OCI-LY7 (cell line): ENCODE data around the gene NSD1. TPM values are rescaled to one million over a fixed set of nuclear protein-coding genes. Genes with fewer than 3 reads are reported as not detected.

Experiments
- BruUV-seq: library from RNA; stranded (reverse); fragments of 400-500 nt; replicated peaks from 2 replicates; lab custom pipeline; 2021; lab: Mats Ljungman, UMichigan
- CTCF ChIA-PET: fragments of 300-600 bp; sonication (Branson Sonifier 250); formaldehyde crosslinking; loops from one replicate; lab custom pipeline; 2022; ENCODE audit warnings: antibody characterized with exemption; ENCODE audit not compliant: unreplicated experiment; lab: Charles Lee
- POLR2A ChIA-PET: fragments of 300-600 bp; sonication (Branson Sonifier 250); formaldehyde crosslinking; loops from one replicate; lab custom pipeline; 2022; ENCODE audit warnings: antibody characterized with exemption; lab: Charles Lee
- DNase-seq: peaks from one replicate; pipeline ENCODE4 v3.0.0-alpha.2; 2015; ENCODE audit warnings: low spot score
- H2AFZ ChIP-seq: fragments of 200-600 bp; sonication (generic), shearing (Covaris generic); 2 replicates; pipeline ENCODE4 v1.6.1; 2014; ENCODE audit warnings: mild to moderate bottlenecking, antibody characterized with exemption, low read length, moderate library complexity
- H3K27ac ChIP-seq: fragments of 200-600 bp; sonication (generic); 2 replicates; pipeline ENCODE4 v1.5.1; 2014; ENCODE audit warnings: mixed run types, low read depth, mild to moderate bottlenecking, moderate library complexity, low read length, inconsistent platforms; ENCODE audit not compliant: poor library complexity, severe bottlenecking
- H3K36me3 ChIP-seq: fragments of 200-600 bp; sonication (generic); 2 replicates; pipeline ENCODE4 v1.6.1; 2014; ENCODE audit warnings: mild to moderate bottlenecking, antibody characterized with exemption, low read length, moderate library complexity, mixed read lengths; ENCODE audit not compliant: insufficient read depth
- H3K4me1 ChIP-seq: fragments of 200-600 bp; sonication (generic); 2 replicates; pipeline ENCODE4 v1.5.1; 2014; ENCODE audit warnings: mild to moderate bottlenecking, low read length; ENCODE audit not compliant: insufficient read depth, poor library complexity, severe bottlenecking
- H3K4me2 ChIP-seq: fragments of 200-600 bp; sonication (generic); 2 replicates; pipeline ENCODE4 v1.6.1; 2014; ENCODE audit warnings: mild to moderate bottlenecking, low read length
- H3K4me3 ChIP-seq: fragments of 200-600 bp; sonication (generic); 2 replicates; pipeline ENCODE4 v1.5.1; 2014; ENCODE audit warnings: mild to moderate bottlenecking, low read depth, low read length; ENCODE audit not compliant: poor library complexity, severe bottlenecking
- H3K79me2 ChIP-seq: fragments of 200-600 bp; sonication (generic); 2 replicates; pipeline ENCODE4 v1.6.1; 2016; ENCODE audit warnings: low read depth, mild to moderate bottlenecking, low read length, moderate library complexity, mixed read lengths; ENCODE audit not compliant: insufficient read depth
- H3K9me2 ChIP-seq: fragments of 200-600 bp; sonication (generic); 2 replicates; pipeline ENCODE4 v1.6.1; 2016; ENCODE audit warnings: mild to moderate bottlenecking, low read length, mixed read lengths; ENCODE audit not compliant: insufficient read depth
- H3K9me3 ChIP-seq: fragments of 200-600 bp; sonication (generic); 2 replicates; pipeline ENCODE4 v1.6.1; 2014; ENCODE audit warnings: mild to moderate bottlenecking, mixed run types, low read length, mixed read lengths
- H4K20me1 ChIP-seq: fragments of 200-600 bp; sonication (generic); 2 replicates; pipeline ENCODE4 v1.6.1; 2014; ENCODE audit warnings: mild to moderate bottlenecking, antibody characterized with exemption, low read length, moderate library complexity, mixed read lengths; ENCODE audit not compliant: insufficient read depth
- EZH2phosphoT487 ChIP-seq: fragments of 200-600 bp; sonication (generic); IDR thresholded peaks from 2 replicates; pipeline ENCODE4 v1.6.1; 2018; ENCODE audit warnings: low read depth, borderline replicate concordance, mild to moderate bottlenecking, mixed run types, antibody characterized with exemption, low read length, moderate library complexity, mixed read lengths
- intact Hi-C: fragments of 100-400 bp; cut with micrococcal nuclease; formaldehyde crosslinking; loops from one replicate; pipeline ENCODE4 v1.10.0; 2022; ENCODE audit not compliant: unreplicated experiment
- total RNA-seq, 2 experiments: library from RNA; depleted of rRNA in 1 of 2; stranded (reverse); fragments of >200 nt in 1 of 2; shearing (Covaris generic) in 1 of 2; gene quantifications; 2 replicates each; pipeline ENCODE4 v1.2.3, GENCODE V29; 2014 to 2022
- TF ChIP-seq, protein P1 (sequence below): fragments of 200-600 bp; sonication (generic); conservative IDR thresholded peaks from 2 replicates; pipeline ENCODE4 v1.5.1; 2014; ENCODE audit warnings: mild to moderate bottlenecking, antibody characterized with exemption, low read length, moderate library complexity, mixed read lengths

Gene NSD1
- total RNA-seq, 2 experiments from 2014 or later: 64.3 to 142 TPM

DNA sequence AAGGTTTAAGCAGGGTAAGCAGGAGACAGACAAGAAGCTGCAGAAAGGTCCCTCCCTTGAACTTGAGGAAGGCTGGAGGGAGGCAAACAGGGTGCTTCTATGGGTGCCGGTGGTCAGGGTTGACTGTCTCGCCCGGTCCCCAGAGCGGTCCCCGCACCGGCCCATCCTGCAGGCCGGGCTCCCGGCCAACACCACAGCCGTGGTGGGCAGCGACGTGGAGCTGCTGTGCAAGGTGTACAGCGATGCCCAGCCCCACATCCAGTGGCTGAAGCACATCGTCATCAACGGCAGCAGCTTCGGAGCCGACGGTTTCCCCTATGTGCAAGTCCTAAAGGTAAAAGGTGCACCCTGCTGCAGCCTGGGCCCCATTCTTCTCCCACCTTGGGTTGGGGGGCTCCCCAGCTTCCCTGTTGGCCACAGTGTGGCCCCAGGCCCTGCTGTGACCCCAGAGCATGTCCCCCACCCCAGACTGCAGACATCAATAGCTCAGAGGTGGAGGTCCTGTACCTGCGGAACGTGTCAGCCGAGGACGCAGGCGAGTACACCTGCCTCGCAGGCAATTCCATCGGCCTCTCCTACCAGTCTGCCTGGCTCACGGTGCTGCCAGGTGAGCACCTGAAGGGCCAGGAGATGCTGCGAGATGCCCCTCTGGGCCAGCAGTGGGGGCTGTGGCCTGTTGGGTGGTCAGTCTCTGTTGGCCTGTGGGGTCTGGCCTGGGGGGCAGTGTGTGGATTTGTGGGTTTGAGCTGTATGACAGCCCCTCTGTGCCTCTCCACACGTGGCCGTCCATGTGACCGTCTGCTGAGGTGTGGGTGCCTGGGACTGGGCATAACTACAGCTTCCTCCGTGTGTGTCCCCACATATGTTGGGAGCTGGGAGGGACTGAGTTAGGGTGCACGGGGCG lies 41.1 kb upstream of the NSD1 start:
- no peak for DNase-seq
- H3K9me3 ChIP-seq: no peaks in the 10 kb centered on the region
- H3K79me2 ChIP-seq: no peaks in the 10 kb centered on the region
- H4K20me1 ChIP-seq: no peaks in the 10 kb centered on the region
- H3K27ac ChIP-seq: no peak overlapping the region
- H3K4me2 ChIP-seq: no peak overlapping the region
- ChIA-PET POLR2A (no interaction called here), CTCF (no interaction called here)
- peaks cover 2% of the 10 kb centered on the region for H3K4me1 ChIP-seq
- intact Hi-C loops: no loop called here
- TF ChIP-seq, protein P1, sequence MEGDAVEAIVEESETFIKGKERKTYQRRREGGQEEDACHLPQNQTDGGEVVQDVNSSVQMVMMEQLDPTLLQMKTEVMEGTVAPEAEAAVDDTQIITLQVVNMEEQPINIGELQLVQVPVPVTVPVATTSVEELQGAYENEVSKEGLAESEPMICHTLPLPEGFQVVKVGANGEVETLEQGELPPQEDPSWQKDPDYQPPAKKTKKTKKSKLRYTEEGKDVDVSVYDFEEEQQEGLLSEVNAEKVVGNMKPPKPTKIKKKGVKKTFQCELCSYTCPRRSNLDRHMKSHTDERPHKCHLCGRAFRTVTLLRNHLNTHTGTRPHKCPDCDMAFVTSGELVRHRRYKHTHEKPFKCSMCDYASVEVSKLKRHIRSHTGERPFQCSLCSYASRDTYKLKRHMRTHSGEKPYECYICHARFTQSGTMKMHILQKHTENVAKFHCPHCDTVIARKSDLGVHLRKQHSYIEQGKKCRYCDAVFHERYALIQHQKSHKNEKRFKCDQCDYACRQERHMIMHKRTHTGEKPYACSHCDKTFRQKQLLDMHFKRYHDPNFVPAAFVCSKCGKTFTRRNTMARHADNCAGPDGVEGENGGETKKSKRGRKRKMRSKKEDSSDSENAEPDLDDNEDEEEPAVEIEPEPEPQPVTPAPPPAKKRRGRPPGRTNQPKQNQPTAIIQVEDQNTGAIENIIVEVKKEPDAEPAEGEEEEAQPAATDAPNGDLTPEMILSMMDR: no peak
- TF ChIP-seq EZH2phosphoT487: no peak
- no peaks in the 10 kb centered on the region for H3K36me3 ChIP-seq
- no peaks in the 10 kb centered on the region for H3K9me2 ChIP-seq
- no TSS peak for BruUV-seq
- H2AFZ ChIP-seq: no peak overlapping the region
- no peak overlapping the region for H3K4me3 ChIP-seq

DNA sequence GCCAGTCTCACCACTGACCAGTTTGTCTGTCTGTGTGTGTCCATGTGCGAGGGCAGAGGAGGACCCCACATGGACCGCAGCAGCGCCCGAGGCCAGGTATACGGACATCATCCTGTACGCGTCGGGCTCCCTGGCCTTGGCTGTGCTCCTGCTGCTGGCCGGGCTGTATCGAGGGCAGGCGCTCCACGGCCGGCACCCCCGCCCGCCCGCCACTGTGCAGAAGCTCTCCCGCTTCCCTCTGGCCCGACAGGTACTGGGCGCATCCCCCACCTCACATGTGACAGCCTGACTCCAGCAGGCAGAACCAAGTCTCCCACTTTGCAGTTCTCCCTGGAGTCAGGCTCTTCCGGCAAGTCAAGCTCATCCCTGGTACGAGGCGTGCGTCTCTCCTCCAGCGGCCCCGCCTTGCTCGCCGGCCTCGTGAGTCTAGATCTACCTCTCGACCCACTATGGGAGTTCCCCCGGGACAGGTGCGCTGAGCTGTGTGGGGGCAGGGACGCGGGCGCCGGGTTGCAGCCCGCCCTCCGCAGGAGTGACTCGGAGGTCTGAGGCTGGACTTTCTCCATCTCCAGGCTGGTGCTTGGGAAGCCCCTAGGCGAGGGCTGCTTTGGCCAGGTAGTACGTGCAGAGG lies 40.4 kb upstream of the NSD1 start:
- H3K9me2 ChIP-seq: no peaks in the 10 kb centered on the region
- H3K9me3 ChIP-seq: no peaks in the 10 kb centered on the region
- BruUV-seq: no TSS peak
- CTCF ChIA-PET: no interaction called here
- H4K20me1 ChIP-seq: no peaks in the 10 kb centered on the region
- TF ChIP-seq, protein P1: no peak
- no peak for TF ChIP-seq EZH2phosphoT487
- POLR2A ChIA-PET: no interaction called here
- no peaks in the 10 kb centered on the region for H3K36me3 ChIP-seq
- no peak overlapping the region for H2AFZ ChIP-seq
- no peak overlapping the region for H3K4me2 ChIP-seq
- no peak overlapping the region for H3K4me3 ChIP-seq
- DNase-seq: no peak
- H3K27ac ChIP-seq: no peak overlapping the region
- no peaks in the 10 kb centered on the region for H3K79me2 ChIP-seq
- intact Hi-C loops: no loop called here
- H3K4me1 ChIP-seq: no peaks in the 10 kb centered on the region

DNA sequence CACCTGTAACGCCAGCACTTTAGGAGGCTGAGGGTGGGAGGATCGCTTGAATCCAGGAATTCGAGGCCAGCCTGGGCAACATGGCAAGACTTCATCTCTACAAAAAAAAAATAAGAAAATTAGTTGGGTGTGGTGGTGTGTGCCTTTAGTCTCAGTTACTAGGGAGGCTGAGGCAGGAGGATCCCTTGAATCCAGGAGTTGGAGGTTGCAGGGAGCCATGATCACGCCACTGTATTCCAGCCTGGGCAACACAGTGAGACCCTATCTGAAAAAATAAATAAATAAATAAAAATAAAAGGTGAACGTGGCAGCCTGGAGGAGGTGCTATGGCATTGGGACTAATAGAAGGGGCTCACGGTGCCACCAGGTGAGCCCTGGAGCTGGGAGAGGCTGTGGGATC lies 39.8 kb upstream of the NSD1 start:
- no peaks in the 10 kb centered on the region for H3K36me3 ChIP-seq
- H4K20me1 ChIP-seq: no peaks in the 10 kb centered on the region
- ChIA-PET CTCF (no interaction called here), POLR2A (no interaction called here)
- H3K9me2 ChIP-seq: no peaks in the 10 kb centered on the region
- intact Hi-C loops: no loop called here
- TF ChIP-seq, protein P1: no peak
- BruUV-seq: no TSS peak
- no peak overlapping the region for H2AFZ ChIP-seq
- no peak overlapping the region for H3K27ac ChIP-seq
- DNase-seq: no peak
- no peak overlapping the region for H3K4me2 ChIP-seq
- no peaks in the 10 kb centered on the region for H3K9me3 ChIP-seq
- no peaks in the 10 kb centered on the region for H3K79me2 ChIP-seq
- H3K4me3 ChIP-seq: no peak overlapping the region
- no peaks in the 10 kb centered on the region for H3K4me1 ChIP-seq
